Astrocyte (in vitro differentiated cells and primary cell): ENCODE results near the gene CNPY2. TPM values are rescaled to one million over a fixed set of nuclear protein-coding genes. Genes with fewer than 3 reads are reported as not detected.

Experiments
- DNase-seq: peaks from one replicate; pipeline ENCODE4 v3.0.0-alpha.2; 2010; ENCODE audit warnings: low read depth
- FAIRE-seq: peaks from 2 replicates; lab custom pipeline; 2011; peaks lifted over from hg19 to GRCh38; lab: Jason Lieb, UNC
- H2AFZ ChIP-seq: 2 replicates; pipeline ENCODE4 v1.6.0; 2012; ENCODE audit warnings: low read depth, low read length, inconsistent platforms
- H3K27ac ChIP-seq: 2 replicates; pipeline ENCODE4 v1.5.1; 2011; ENCODE audit warnings: low read depth, low read length, inconsistent platforms
- H3K27me3 ChIP-seq: 2 replicates; pipeline ENCODE4 v1.6.0; 2011; ENCODE audit warnings: low read length, inconsistent platforms; ENCODE audit not compliant: insufficient read depth
- H3K36me3 ChIP-seq: 2 replicates; pipeline ENCODE4 v1.5.1; 2011; ENCODE audit warnings: low read length, inconsistent platforms; ENCODE audit not compliant: insufficient read depth
- H3K4me1 ChIP-seq: 2 replicates; pipeline ENCODE4 v1.5.1; 2011; ENCODE audit warnings: low read length, inconsistent platforms; ENCODE audit not compliant: insufficient read depth
- H3K4me2 ChIP-seq: 2 replicates; pipeline ENCODE4 v1.6.0; 2012; ENCODE audit warnings: low read length, inconsistent platforms
- H3K4me3 ChIP-seq: 2 replicates; pipeline ENCODE4 v1.5.1; 2011; ENCODE audit warnings: low read depth, mild to moderate bottlenecking, low read length, inconsistent platforms; ENCODE audit not compliant: insufficient read depth
- H3K79me2 ChIP-seq: 2 replicates; pipeline ENCODE4 v1.6.0; 2012; ENCODE audit warnings: mild to moderate bottlenecking, low read length, inconsistent platforms; ENCODE audit not compliant: insufficient read depth
- H3K9ac ChIP-seq: 2 replicates; pipeline ENCODE4 v1.6.0; 2012; ENCODE audit warnings: mild to moderate bottlenecking, low read length, inconsistent platforms
- H3K9me3 ChIP-seq: 2 replicates; pipeline ENCODE4 v1.5.1; 2012; ENCODE audit warnings: low read depth, mild to moderate bottlenecking, low read length, inconsistent platforms; ENCODE audit not compliant: insufficient read depth
- H4K20me1 ChIP-seq: 2 replicates; pipeline ENCODE4 v1.6.0; 2012; ENCODE audit warnings: low read length, inconsistent platforms; ENCODE audit not compliant: insufficient read depth
- H3K27ac Mint-ChIP-seq: one replicate; pipeline ENCODE4 v1.8.0; 2021; ENCODE audit warnings: mild to moderate bottlenecking, mixed read lengths; ENCODE audit not compliant: unreplicated experiment
- H3K27me3 Mint-ChIP-seq: one replicate; pipeline ENCODE4 v1.8.0; 2021; ENCODE audit warnings: low read depth, mixed read lengths; ENCODE audit not compliant: unreplicated experiment
- H3K36me3 Mint-ChIP-seq: one replicate; pipeline ENCODE4 v1.8.0; 2021; ENCODE audit warnings: low read depth, mixed read lengths; ENCODE audit not compliant: unreplicated experiment
- H3K4me1 Mint-ChIP-seq: one replicate; pipeline ENCODE4 v1.8.0; 2021; ENCODE audit warnings: low read depth, mixed read lengths; ENCODE audit not compliant: unreplicated experiment
- H3K4me3 Mint-ChIP-seq: one replicate; pipeline ENCODE4 v1.8.0; 2021; ENCODE audit warnings: mild to moderate bottlenecking, moderate library complexity, mixed read lengths; ENCODE audit not compliant: unreplicated experiment
- H3K9me3 Mint-ChIP-seq: one replicate; pipeline ENCODE4 v1.8.0; 2021; ENCODE audit warnings: mild to moderate bottlenecking, mixed read lengths; ENCODE audit not compliant: unreplicated experiment
- CTCF ChIP-seq: IDR thresholded peaks from 2 replicates; pipeline ENCODE4 v1.5.1; 2011; ENCODE audit warnings: low read depth, mild to moderate bottlenecking, inconsistent platforms, low read length, moderate library complexity; ENCODE audit not compliant: insufficient read depth
- EZH2 ChIP-seq: IDR thresholded peaks from 2 replicates; pipeline ENCODE4 v1.6.1; 2012; ENCODE audit warnings: mild to moderate bottlenecking, low read length, inconsistent platforms; ENCODE audit not compliant: insufficient read depth
- total RNA-seq: library from RNA; stranded (reverse); gene quantifications from 2 replicates; pipeline ENCODE4 v1.2.1, GENCODE V29; 2021

Gene CNPY2
- total RNA-seq, 1 donor from 2014 or later = 187 TPM

GRCh38 chr12:56358836-56359532 is 43.2 kb upstream of the CNPY2 start:
- Mint-ChIP-seq H3K27ac (peak overlapping the region; percentile 97), H3K4me1 (peaks cover 8% of the 10 kb centered on the region), H3K9me3 (no peaks in the 10 kb centered on the region), H3K36me3 (peaks cover 7% of the 10 kb centered on the region), H3K4me3 (peak overlapping the region; percentile 95), H3K27me3 (no peaks in the 10 kb centered on the region)
- Histone ChIP-seq H3K9me3 (no peaks in the 10 kb centered on the region), H2AFZ (no peak overlapping the region), H3K27ac (peak overlapping the region; percentile 81), H3K36me3 (peaks cover 20% of the 10 kb centered on the region), H4K20me1 (peaks cover 15% of the 10 kb centered on the region), H3K4me2 (peak overlapping the region; percentile 90), H3K79me2 (peaks cover 41% of the 10 kb centered on the region), H3K9ac (peak overlapping the region; percentile 89), H3K27me3 (no peaks in the 10 kb centered on the region), H3K4me3 (peak overlapping the region; percentile 79), H3K4me1 (peaks cover 11% of the 10 kb centered on the region)
- FAIRE-seq (peak; percentile 5), DNase-seq (peak; percentile 81)
- no peak for TF ChIP-seq CTCF
- no peak for TF ChIP-seq EZH2

GRCh38 chr12:56351325-56351724 is 35.5 kb upstream of the CNPY2 start:
- no peaks in the 10 kb centered on the region for H3K4me1 ChIP-seq
- no peak for FAIRE-seq

More at GRCh38 chr12:56351325-56351724, 35.5 kb upstream of the CNPY2 start:
- Mint-ChIP-seq H3K4me3 (no peak overlapping the region), H3K27me3 (no peaks in the 10 kb centered on the region), H3K4me1 (peaks cover 7% of the 10 kb centered on the region), H3K36me3 (peaks cover 36% of the 10 kb centered on the region), H3K9me3 (no peaks in the 10 kb centered on the region), H3K27ac (no peak overlapping the region)
- Histone ChIP-seq H3K27me3 (no peaks in the 10 kb centered on the region), H3K9me3 (no peaks in the 10 kb centered on the region), H3K36me3 (peaks cover 50% of the 10 kb centered on the region), H3K27ac (no peak overlapping the region), H2AFZ (no peak overlapping the region), H4K20me1 (peaks cover 9% of the 10 kb centered on the region), H3K4me3 (no peak overlapping the region), H3K4me2 (no peak overlapping the region), H3K9ac (no peak overlapping the region), H3K79me2 (peaks cover 8% of the 10 kb centered on the region)
- no peak for TF ChIP-seq CTCF
- TF ChIP-seq EZH2 = no peak
- DNase-seq = no peak
